WTC11 (cell line): Measurements from ENCODE around the gene PTPN2. TPM values are rescaled to one million over a fixed set of nuclear protein-coding genes. Genes with fewer than 3 reads are reported as not detected.

Source experiments
- ATAC-seq: fragments of 200-7000 bp; cut with Tn5 transposase; 2 replicates; pipeline ENCODE4 v1.10.0; 2021; ENCODE audit warnings: mild to moderate bottlenecking, moderate library complexity
- CTCF ChIA-PET: fragments of 300-600 bp; sonication (Branson Sonifier 250); formaldehyde crosslinking; loops from one replicate; lab custom pipeline; 2021; ENCODE audit warnings: antibody characterized with exemption; lab: Charles Lee
- POLR2A ChIA-PET: fragments of 350-600 bp; sonication (Branson Sonifier 250); formaldehyde crosslinking; loops from one replicate; lab custom pipeline; 2021; ENCODE audit warnings: antibody characterized with exemption; lab: Charles Lee
- DNase-seq: peaks from one replicate; pipeline ENCODE4 v3.0.0; 2021; ENCODE audit warnings: low spot score
- H3K27ac Mint-ChIP-seq: 2 replicates; pipeline ENCODE4 v1.8.0; 2021; ENCODE audit warnings: mixed read lengths
- H3K27me3 Mint-ChIP-seq: 2 replicates; pipeline ENCODE4 v1.8.0; 2021; ENCODE audit warnings: low read depth, mild to moderate bottlenecking, moderate library complexity, mixed read lengths
- H3K36me3 Mint-ChIP-seq: 2 replicates; pipeline ENCODE4 v1.8.0; 2021; ENCODE audit warnings: mixed read lengths
- H3K4me1 Mint-ChIP-seq: 2 replicates; pipeline ENCODE4 v1.8.0; 2022; ENCODE audit warnings: mixed read lengths
- H3K4me3 Mint-ChIP-seq: 2 replicates; pipeline ENCODE4 v1.8.0; 2021; ENCODE audit warnings: mild to moderate bottlenecking, moderate library complexity, mixed read lengths
- H3K9me3 Mint-ChIP-seq: 2 replicates; pipeline ENCODE4 v1.8.0; 2021; ENCODE audit warnings: mixed read lengths
- JAZF1 ChIP-seq: fragments of 250-450 bp; sonication (Bioruptor Pico); IDR thresholded peaks from 2 replicates; pipeline ENCODE4 v1.9.0; 2021; ENCODE audit warnings: moderate library complexity, mild to moderate bottlenecking, inconsistent platforms
- JUN ChIP-seq: sonication (generic); formaldehyde crosslinking; IDR thresholded peaks from 2 replicates; pipeline ENCODE4 v1.8.0; 2023; ENCODE audit warnings: mild to moderate bottlenecking, missing genetic modification reagents
- MYBL2 ChIP-seq: sonication (generic); formaldehyde crosslinking; IDR thresholded peaks from 2 replicates; pipeline ENCODE4 v1.8.1; 2023; ENCODE audit warnings: mild to moderate bottlenecking, moderate library complexity, missing genetic modification reagents
- NR2C2 ChIP-seq: sonication (generic); formaldehyde crosslinking; IDR thresholded peaks from 2 replicates; pipeline ENCODE4 v1.8.0; 2022; ENCODE audit warnings: mild to moderate bottlenecking, missing genetic modification reagents
- TP53 ChIP-seq: sonication (generic); formaldehyde crosslinking; IDR thresholded peaks from 2 replicates; pipeline ENCODE4 v1.8.1; 2023; ENCODE audit warnings: mild to moderate bottlenecking, missing genetic modification reagents
- ZNF121 ChIP-seq: sonication (generic); formaldehyde crosslinking; IDR thresholded peaks from 2 replicates; pipeline ENCODE4 v1.8.0; 2023; ENCODE audit warnings: missing genetic modification reagents
- ZNF232 ChIP-seq: sonication (generic); formaldehyde crosslinking; IDR thresholded peaks from 2 replicates; pipeline ENCODE4 v1.8.0; 2022; ENCODE audit warnings: mild to moderate bottlenecking, missing genetic modification reagents
- total RNA-seq: library from RNA; stranded (reverse); gene quantifications from 3 replicates; pipeline ENCODE4 v1.2.3, GENCODE V29; 2021
- TF ChIP-seq, protein P1 (sequence below): sonication (generic); formaldehyde crosslinking; IDR thresholded peaks from 2 replicates; pipeline ENCODE4 v1.8.0; 2023; ENCODE audit warnings: missing genetic modification reagents
- TF ChIP-seq, protein P2 (sequence below): sonication (generic); formaldehyde crosslinking; IDR thresholded peaks from 2 replicates; pipeline ENCODE4 v1.8.0; 2023; ENCODE audit warnings: missing genetic modification reagents, mild to moderate bottlenecking, borderline replicate concordance
- TF ChIP-seq, protein P3 (sequence below): fragments of 250-450 bp; sonication (Bioruptor Pico); IDR thresholded peaks from 2 replicates; pipeline ENCODE4 v1.9.0; 2021; ENCODE audit warnings: moderate library complexity, mild to moderate bottlenecking, inconsistent platforms, borderline replicate concordance
- TF ChIP-seq, protein P4 (sequence below): sonication (generic); formaldehyde crosslinking; IDR thresholded peaks from 2 replicates; pipeline ENCODE4 v1.8.0; 2022; ENCODE audit warnings: missing genetic modification reagents
- TF ChIP-seq, protein P5 (sequence below): sonication (generic); formaldehyde crosslinking; IDR thresholded peaks from 2 replicates; pipeline ENCODE4 v1.8.1; 2022; ENCODE audit warnings: mild to moderate bottlenecking, missing genetic modification reagents, moderate library complexity, borderline replicate concordance
- TF ChIP-seq, protein P6 (sequence below): sonication (generic); formaldehyde crosslinking; IDR thresholded peaks from 2 replicates; pipeline ENCODE4 v1.8.1; 2023; ENCODE audit warnings: mild to moderate bottlenecking, missing genetic modification reagents, borderline replicate concordance

PTPN2 gene
- total RNA-seq, 1 experiment from 2014 or later = 37.7 TPM

DNA sequence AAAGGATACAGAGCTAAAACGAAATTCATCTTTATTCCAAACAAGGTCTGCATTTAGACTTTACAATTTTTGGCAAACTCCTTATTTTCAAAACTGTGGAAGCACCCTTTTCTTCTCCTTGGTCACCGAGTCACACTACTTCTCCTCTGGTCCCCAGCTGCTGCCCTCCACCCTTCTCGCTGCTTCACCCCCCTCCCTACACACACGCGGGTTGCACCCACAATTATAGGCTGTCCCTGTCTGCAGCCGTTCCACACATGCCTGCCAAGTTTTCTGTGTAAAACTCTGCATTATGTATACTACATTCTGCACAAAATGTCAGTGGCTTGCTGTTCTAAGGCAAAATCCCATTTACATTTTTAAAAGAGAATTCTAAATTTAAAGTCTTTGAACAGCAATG lies 63.5 kb downstream of the PTPN2 start (continued):
- TF ChIP-seq JAZF1 = no peak
- TF ChIP-seq, protein P1, sequence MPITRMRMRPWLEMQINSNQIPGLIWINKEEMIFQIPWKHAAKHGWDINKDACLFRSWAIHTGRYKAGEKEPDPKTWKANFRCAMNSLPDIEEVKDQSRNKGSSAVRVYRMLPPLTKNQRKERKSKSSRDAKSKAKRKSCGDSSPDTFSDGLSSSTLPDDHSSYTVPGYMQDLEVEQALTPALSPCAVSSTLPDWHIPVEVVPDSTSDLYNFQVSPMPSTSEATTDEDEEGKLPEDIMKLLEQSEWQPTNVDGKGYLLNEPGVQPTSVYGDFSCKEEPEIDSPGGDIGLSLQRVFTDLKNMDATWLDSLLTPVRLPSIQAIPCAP (CRISPR knock-in tag) = no peak

DNA sequence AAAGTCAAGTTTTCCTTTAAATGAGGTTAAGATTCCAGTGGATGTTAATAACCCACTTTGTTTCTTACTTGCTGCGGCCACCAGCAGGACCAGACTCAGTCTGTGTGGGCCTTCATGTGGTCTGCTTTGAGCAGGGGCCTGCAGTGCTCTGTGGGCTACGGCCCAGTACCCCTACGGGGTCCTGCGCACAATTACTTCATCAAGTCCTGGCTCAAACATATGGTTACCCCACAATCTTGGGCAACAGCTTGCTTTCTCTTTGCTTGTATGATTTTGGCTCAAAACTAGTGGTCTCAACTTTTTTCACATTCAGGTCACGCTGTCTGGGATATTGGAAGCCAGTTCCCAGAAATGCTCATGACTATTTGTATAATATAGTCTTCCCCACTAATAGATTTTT lies 64.2 kb downstream of the PTPN2 start:
- Mint-ChIP-seq H3K36me3 (peaks cover 32% of the 10 kb centered on the region), H3K27me3 (no peaks in the 10 kb centered on the region), H3K9me3 (no peaks in the 10 kb centered on the region), H3K4me1 (peaks cover 35% of the 10 kb centered on the region), H3K4me3 (no peak overlapping the region), H3K27ac (peak overlapping the region; percentile 83)
- no peak for DNase-seq
- ChIA-PET POLR2A (interaction anchor here (0.6 to 0.7 kb wide), 2 partner anchors 44 to 82 kb away, joined by 3 to 4 read pairs; no protein-coding TSS in a partner anchor), CTCF (interaction anchor here (0.6 to 0.7 kb wide), 4 partner anchors 14 to 102 kb away, joined by 3 to 4 read pairs (median 3); no protein-coding TSS in a partner anchor)
- TF ChIP-seq, protein P2, sequence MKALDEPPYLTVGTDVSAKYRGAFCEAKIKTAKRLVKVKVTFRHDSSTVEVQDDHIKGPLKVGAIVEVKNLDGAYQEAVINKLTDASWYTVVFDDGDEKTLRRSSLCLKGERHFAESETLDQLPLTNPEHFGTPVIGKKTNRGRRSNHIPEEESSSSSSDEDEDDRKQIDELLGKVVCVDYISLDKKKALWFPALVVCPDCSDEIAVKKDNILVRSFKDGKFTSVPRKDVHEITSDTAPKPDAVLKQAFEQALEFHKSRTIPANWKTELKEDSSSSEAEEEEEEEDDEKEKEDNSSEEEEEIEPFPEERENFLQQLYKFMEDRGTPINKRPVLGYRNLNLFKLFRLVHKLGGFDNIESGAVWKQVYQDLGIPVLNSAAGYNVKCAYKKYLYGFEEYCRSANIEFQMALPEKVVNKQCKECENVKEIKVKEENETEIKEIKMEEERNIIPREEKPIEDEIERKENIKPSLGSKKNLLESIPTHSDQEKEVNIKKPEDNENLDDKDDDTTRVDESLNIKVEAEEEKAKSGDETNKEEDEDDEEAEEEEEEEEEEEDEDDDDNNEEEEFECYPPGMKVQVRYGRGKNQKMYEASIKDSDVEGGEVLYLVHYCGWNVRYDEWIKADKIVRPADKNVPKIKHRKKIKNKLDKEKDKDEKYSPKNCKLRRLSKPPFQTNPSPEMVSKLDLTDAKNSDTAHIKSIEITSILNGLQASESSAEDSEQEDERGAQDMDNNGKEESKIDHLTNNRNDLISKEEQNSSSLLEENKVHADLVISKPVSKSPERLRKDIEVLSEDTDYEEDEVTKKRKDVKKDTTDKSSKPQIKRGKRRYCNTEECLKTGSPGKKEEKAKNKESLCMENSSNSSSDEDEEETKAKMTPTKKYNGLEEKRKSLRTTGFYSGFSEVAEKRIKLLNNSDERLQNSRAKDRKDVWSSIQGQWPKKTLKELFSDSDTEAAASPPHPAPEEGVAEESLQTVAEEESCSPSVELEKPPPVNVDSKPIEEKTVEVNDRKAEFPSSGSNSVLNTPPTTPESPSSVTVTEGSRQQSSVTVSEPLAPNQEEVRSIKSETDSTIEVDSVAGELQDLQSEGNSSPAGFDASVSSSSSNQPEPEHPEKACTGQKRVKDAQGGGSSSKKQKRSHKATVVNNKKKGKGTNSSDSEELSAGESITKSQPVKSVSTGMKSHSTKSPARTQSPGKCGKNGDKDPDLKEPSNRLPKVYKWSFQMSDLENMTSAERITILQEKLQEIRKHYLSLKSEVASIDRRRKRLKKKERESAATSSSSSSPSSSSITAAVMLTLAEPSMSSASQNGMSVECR = no peak
- no peak for TF ChIP-seq ZNF232
- no peak for TF ChIP-seq MYBL2 (CRISPR knock-in tag)
- TF ChIP-seq NR2C2 (CRISPR knock-in tag) = no peak
- TF ChIP-seq, protein P3, sequence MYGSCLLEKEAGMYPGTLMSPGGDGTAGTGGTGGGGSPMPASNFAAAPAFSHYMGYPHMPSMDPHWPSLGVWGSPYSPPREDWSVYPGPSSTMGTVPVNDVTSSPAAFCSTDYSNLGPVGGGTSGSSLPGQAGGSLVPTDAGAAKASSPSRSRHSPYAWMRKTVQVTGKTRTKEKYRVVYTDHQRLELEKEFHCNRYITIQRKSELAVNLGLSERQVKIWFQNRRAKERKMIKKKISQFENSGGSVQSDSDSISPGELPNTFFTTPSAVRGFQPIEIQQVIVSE (CRISPR knock-in tag) = no peak
- ATAC-seq = 0 out of 2 replicates have a peak, but pooled peaks have one; percentile 38

DNA sequence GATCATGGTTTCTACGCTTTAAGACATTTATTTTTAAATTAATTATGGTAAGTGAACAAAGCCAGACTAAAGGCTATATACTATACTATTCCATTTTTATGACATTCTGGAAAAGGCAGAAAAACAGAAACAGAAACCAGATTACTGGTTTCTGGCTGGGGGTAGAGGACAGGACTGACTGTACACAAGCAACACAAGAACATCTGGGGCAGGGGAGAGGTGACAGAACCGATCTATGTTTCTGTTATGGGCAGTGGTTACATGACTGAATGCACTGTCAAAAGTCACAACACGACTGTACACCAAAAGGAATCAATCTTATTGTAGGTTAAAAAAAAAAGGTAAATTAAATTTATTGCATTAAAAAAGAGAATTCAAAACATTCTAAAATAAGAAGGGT lies 64.7 kb downstream of the PTPN2 start:
- POLR2A ChIA-PET = interaction anchor here (0.7 kb wide), 1 partner anchor 44 kb away, joined by 3 read pairs; no protein-coding TSS in a partner anchor
- TF ChIP-seq, protein P4, sequence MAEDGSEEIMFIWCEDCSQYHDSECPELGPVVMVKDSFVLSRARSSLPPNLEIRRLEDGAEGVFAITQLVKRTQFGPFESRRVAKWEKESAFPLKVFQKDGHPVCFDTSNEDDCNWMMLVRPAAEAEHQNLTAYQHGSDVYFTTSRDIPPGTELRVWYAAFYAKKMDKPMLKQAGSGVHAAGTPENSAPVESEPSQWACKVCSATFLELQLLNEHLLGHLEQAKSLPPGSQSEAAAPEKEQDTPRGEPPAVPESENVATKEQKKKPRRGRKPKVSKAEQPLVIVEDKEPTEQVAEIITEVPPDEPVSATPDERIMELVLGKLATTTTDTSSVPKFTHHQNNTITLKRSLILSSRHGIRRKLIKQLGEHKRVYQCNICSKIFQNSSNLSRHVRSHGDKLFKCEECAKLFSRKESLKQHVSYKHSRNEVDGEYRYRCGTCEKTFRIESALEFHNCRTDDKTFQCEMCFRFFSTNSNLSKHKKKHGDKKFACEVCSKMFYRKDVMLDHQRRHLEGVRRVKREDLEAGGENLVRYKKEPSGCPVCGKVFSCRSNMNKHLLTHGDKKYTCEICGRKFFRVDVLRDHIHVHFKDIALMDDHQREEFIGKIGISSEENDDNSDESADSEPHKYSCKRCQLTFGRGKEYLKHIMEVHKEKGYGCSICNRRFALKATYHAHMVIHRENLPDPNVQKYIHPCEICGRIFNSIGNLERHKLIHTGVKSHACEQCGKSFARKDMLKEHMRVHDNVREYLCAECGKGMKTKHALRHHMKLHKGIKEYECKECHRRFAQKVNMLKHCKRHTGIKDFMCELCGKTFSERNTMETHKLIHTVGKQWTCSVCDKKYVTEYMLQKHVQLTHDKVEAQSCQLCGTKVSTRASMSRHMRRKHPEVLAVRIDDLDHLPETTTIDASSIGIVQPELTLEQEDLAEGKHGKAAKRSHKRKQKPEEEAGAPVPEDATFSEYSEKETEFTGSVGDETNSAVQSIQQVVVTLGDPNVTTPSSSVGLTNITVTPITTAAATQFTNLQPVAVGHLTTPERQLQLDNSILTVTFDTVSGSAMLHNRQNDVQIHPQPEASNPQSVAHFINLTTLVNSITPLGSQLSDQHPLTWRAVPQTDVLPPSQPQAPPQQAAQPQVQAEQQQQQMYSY (CRISPR knock-in tag) = no peak
- TF ChIP-seq, all 79 proteins: peak for 0
- peaks cover 35% of the 10 kb centered on the region for H3K4me1 Mint-ChIP-seq
- H3K9me3 Mint-ChIP-seq = no peaks in the 10 kb centered on the region
- H3K27me3 Mint-ChIP-seq = no peaks in the 10 kb centered on the region
- H3K27ac Mint-ChIP-seq = no peak overlapping the region
- peaks cover 32% of the 10 kb centered on the region for H3K36me3 Mint-ChIP-seq
- no peak for DNase-seq
- no peak for ATAC-seq
- H3K4me3 Mint-ChIP-seq = no peak overlapping the region
- CTCF ChIA-PET = interaction anchor here (0.6 to 0.7 kb wide), 4 partner anchors 14 to 102 kb away, joined by 3 to 4 read pairs (median 3); no protein-coding TSS in a partner anchor

DNA sequence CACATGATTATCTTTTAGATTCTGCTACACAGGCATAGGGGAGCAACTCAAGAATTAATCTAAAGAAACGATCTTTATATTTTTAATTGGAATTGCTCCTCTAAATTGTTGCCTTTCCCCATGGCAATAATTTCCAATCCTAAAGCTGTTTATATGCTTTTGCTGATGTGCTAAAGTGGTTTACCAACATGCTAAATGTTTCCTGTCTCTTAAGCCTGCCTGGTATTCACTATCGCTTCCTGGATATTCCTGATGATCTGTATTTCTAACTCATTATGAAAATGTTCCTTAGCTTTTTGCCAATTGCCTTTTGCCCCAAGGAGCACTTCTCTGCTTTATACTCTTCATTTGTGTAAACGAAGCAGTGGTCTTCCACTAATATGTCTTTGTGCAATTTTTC lies 65.8 kb downstream of the PTPN2 start:
- no peak for DNase-seq
- H3K36me3 Mint-ChIP-seq = peaks cover 29% of the 10 kb centered on the region
- H3K27ac Mint-ChIP-seq = no peak overlapping the region
- POLR2A ChIA-PET = no interaction called here
- CTCF ChIA-PET = no interaction called here
- ATAC-seq = no peak
- no peaks in the 10 kb centered on the region for H3K9me3 Mint-ChIP-seq
- H3K4me1 Mint-ChIP-seq = peaks cover 35% of the 10 kb centered on the region
- H3K27me3 Mint-ChIP-seq = no peaks in the 10 kb centered on the region
- no peak overlapping the region for H3K4me3 Mint-ChIP-seq
- TF ChIP-seq, protein P5, sequence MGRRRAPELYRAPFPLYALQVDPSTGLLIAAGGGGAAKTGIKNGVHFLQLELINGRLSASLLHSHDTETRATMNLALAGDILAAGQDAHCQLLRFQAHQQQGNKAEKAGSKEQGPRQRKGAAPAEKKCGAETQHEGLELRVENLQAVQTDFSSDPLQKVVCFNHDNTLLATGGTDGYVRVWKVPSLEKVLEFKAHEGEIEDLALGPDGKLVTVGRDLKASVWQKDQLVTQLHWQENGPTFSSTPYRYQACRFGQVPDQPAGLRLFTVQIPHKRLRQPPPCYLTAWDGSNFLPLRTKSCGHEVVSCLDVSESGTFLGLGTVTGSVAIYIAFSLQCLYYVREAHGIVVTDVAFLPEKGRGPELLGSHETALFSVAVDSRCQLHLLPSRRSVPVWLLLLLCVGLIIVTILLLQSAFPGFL = no peak
- TF ChIP-seq, protein P6, sequence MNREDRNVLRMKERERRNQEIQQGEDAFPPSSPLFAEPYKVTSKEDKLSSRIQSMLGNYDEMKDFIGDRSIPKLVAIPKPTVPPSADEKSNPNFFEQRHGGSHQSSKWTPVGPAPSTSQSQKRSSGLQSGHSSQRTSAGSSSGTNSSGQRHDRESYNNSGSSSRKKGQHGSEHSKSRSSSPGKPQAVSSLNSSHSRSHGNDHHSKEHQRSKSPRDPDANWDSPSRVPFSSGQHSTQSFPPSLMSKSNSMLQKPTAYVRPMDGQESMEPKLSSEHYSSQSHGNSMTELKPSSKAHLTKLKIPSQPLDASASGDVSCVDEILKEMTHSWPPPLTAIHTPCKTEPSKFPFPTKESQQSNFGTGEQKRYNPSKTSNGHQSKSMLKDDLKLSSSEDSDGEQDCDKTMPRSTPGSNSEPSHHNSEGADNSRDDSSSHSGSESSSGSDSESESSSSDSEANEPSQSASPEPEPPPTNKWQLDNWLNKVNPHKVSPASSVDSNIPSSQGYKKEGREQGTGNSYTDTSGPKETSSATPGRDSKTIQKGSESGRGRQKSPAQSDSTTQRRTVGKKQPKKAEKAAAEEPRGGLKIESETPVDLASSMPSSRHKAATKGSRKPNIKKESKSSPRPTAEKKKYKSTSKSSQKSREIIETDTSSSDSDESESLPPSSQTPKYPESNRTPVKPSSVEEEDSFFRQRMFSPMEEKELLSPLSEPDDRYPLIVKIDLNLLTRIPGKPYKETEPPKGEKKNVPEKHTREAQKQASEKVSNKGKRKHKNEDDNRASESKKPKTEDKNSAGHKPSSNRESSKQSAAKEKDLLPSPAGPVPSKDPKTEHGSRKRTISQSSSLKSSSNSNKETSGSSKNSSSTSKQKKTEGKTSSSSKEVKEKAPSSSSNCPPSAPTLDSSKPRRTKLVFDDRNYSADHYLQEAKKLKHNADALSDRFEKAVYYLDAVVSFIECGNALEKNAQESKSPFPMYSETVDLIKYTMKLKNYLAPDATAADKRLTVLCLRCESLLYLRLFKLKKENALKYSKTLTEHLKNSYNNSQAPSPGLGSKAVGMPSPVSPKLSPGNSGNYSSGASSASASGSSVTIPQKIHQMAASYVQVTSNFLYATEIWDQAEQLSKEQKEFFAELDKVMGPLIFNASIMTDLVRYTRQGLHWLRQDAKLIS (CRISPR knock-in tag) = no peak
- TF ChIP-seq NR2C2 (CRISPR knock-in tag) (no peak), ZNF121 (CRISPR knock-in tag) (no peak), JUN (CRISPR knock-in tag) (no peak), TP53 (CRISPR knock-in tag) (no peak)
- TF ChIP-seq, protein P1 (CRISPR knock-in tag) = no peak
